GM23338 (cell line): Measurements from ENCODE around the gene BRSK2.

Experiments
- CREB1 ChIP-seq: fragments of 250-450 bp; sonication (Bioruptor Pico); IDR thresholded peaks from 2 replicates; pipeline ENCODE4 v1.5.0; 2020; ENCODE audit warnings: low read depth, mild to moderate bottlenecking, moderate library complexity
- EZH2 ChIP-seq: fragments of 200-600 bp; sonication (generic); IDR thresholded peaks from one replicate; pipeline ENCODE4 v1.8.0; 2017; ENCODE audit warnings: antibody characterized with exemption, mild to moderate bottlenecking, low read depth; ENCODE audit not compliant: unreplicated experiment
- EZH2phosphoT487 ChIP-seq: fragments of 200-600 bp; sonication (generic); IDR thresholded peaks from one replicate; pipeline ENCODE4 v1.8.1; 2018; ENCODE audit warnings: antibody characterized with exemption; ENCODE audit not compliant: unreplicated experiment
- JUNB ChIP-seq: IDR thresholded peaks from one replicate; pipeline ENCODE4 v1.6.1; 2016; ENCODE audit warnings: antibody characterized with exemption; ENCODE audit not compliant: unreplicated experiment
- POLR2AphosphoS5 ChIP-seq: IDR thresholded peaks from 2 replicates; pipeline ENCODE4 v1.6.1; 2016; ENCODE audit warnings: antibody characterized with exemption, low read depth
- TF ChIP-seq, protein P1 (sequence below), 2 experiments: fragments of 200-600 bp in 1 of 2; sonication (generic) in 1 of 2; conservative IDR thresholded peaks; 2 replicates each; pipeline versions ENCODE4 v1.5.1 to v1.6.1; 2016 to 2017; ENCODE audit warnings: antibody characterized with exemption in 2 of 2, low read depth in 2 of 2, mild to moderate bottlenecking in 2 of 2, moderate library complexity in 1 of 2
- TF ChIP-seq, protein P2 (sequence below): IDR thresholded peaks from one replicate; pipeline ENCODE4 v1.6.1; 2018; ENCODE audit warnings: antibody characterized with exemption; ENCODE audit not compliant: unreplicated experiment
- TF ChIP-seq, protein P3 (sequence below): fragments of 250-450 bp; sonication (Bioruptor Pico); IDR thresholded peaks from 2 replicates; pipeline ENCODE4 v1.5.0; 2020; ENCODE audit warnings: mild to moderate bottlenecking, moderate library complexity
- TF ChIP-seq, protein P4 (sequence below): IDR thresholded peaks from 2 replicates; pipeline ENCODE4 v1.6.1; 2016; ENCODE audit warnings: antibody characterized with exemption

DNA sequence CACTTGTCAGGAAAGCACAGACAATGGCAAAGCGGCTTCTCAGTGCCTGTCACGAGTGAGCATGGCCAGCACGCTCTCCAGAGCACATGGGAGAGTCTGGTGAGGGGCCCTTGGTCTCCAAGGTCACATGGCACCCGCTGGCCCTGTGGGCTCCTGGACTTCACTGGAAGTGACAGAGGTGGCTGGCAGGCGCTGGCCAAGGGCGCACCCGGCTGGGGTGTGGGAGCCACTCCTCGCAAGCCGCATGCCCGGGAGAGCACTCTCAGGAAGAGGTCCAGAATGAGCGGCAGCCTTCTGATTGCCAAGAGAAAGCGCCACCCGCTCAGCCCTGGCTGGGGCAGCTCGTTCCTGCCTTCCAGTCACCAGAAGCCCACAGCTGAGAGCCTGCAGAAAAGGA lies 114.0 kb downstream of the BRSK2 start:
- TF ChIP-seq, protein P1, sequence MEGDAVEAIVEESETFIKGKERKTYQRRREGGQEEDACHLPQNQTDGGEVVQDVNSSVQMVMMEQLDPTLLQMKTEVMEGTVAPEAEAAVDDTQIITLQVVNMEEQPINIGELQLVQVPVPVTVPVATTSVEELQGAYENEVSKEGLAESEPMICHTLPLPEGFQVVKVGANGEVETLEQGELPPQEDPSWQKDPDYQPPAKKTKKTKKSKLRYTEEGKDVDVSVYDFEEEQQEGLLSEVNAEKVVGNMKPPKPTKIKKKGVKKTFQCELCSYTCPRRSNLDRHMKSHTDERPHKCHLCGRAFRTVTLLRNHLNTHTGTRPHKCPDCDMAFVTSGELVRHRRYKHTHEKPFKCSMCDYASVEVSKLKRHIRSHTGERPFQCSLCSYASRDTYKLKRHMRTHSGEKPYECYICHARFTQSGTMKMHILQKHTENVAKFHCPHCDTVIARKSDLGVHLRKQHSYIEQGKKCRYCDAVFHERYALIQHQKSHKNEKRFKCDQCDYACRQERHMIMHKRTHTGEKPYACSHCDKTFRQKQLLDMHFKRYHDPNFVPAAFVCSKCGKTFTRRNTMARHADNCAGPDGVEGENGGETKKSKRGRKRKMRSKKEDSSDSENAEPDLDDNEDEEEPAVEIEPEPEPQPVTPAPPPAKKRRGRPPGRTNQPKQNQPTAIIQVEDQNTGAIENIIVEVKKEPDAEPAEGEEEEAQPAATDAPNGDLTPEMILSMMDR (conservative IDR thresholded peaks at IDR 0.05; ENCODE audit: low read depth in 2 of 2): no peak
- TF ChIP-seq POLR2AphosphoS5 (no peak), JUNB (no peak), EZH2 (no peak), EZH2phosphoT487 (no peak), CREB1 (CRISPR knock-in tag) (no peak)
- TF ChIP-seq, protein P2, sequence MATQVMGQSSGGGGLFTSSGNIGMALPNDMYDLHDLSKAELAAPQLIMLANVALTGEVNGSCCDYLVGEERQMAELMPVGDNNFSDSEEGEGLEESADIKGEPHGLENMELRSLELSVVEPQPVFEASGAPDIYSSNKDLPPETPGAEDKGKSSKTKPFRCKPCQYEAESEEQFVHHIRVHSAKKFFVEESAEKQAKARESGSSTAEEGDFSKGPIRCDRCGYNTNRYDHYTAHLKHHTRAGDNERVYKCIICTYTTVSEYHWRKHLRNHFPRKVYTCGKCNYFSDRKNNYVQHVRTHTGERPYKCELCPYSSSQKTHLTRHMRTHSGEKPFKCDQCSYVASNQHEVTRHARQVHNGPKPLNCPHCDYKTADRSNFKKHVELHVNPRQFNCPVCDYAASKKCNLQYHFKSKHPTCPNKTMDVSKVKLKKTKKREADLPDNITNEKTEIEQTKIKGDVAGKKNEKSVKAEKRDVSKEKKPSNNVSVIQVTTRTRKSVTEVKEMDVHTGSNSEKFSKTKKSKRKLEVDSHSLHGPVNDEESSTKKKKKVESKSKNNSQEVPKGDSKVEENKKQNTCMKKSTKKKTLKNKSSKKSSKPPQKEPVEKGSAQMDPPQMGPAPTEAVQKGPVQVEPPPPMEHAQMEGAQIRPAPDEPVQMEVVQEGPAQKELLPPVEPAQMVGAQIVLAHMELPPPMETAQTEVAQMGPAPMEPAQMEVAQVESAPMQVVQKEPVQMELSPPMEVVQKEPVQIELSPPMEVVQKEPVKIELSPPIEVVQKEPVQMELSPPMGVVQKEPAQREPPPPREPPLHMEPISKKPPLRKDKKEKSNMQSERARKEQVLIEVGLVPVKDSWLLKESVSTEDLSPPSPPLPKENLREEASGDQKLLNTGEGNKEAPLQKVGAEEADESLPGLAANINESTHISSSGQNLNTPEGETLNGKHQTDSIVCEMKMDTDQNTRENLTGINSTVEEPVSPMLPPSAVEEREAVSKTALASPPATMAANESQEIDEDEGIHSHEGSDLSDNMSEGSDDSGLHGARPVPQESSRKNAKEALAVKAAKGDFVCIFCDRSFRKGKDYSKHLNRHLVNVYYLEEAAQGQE: no peak
- TF ChIP-seq, protein P3, sequence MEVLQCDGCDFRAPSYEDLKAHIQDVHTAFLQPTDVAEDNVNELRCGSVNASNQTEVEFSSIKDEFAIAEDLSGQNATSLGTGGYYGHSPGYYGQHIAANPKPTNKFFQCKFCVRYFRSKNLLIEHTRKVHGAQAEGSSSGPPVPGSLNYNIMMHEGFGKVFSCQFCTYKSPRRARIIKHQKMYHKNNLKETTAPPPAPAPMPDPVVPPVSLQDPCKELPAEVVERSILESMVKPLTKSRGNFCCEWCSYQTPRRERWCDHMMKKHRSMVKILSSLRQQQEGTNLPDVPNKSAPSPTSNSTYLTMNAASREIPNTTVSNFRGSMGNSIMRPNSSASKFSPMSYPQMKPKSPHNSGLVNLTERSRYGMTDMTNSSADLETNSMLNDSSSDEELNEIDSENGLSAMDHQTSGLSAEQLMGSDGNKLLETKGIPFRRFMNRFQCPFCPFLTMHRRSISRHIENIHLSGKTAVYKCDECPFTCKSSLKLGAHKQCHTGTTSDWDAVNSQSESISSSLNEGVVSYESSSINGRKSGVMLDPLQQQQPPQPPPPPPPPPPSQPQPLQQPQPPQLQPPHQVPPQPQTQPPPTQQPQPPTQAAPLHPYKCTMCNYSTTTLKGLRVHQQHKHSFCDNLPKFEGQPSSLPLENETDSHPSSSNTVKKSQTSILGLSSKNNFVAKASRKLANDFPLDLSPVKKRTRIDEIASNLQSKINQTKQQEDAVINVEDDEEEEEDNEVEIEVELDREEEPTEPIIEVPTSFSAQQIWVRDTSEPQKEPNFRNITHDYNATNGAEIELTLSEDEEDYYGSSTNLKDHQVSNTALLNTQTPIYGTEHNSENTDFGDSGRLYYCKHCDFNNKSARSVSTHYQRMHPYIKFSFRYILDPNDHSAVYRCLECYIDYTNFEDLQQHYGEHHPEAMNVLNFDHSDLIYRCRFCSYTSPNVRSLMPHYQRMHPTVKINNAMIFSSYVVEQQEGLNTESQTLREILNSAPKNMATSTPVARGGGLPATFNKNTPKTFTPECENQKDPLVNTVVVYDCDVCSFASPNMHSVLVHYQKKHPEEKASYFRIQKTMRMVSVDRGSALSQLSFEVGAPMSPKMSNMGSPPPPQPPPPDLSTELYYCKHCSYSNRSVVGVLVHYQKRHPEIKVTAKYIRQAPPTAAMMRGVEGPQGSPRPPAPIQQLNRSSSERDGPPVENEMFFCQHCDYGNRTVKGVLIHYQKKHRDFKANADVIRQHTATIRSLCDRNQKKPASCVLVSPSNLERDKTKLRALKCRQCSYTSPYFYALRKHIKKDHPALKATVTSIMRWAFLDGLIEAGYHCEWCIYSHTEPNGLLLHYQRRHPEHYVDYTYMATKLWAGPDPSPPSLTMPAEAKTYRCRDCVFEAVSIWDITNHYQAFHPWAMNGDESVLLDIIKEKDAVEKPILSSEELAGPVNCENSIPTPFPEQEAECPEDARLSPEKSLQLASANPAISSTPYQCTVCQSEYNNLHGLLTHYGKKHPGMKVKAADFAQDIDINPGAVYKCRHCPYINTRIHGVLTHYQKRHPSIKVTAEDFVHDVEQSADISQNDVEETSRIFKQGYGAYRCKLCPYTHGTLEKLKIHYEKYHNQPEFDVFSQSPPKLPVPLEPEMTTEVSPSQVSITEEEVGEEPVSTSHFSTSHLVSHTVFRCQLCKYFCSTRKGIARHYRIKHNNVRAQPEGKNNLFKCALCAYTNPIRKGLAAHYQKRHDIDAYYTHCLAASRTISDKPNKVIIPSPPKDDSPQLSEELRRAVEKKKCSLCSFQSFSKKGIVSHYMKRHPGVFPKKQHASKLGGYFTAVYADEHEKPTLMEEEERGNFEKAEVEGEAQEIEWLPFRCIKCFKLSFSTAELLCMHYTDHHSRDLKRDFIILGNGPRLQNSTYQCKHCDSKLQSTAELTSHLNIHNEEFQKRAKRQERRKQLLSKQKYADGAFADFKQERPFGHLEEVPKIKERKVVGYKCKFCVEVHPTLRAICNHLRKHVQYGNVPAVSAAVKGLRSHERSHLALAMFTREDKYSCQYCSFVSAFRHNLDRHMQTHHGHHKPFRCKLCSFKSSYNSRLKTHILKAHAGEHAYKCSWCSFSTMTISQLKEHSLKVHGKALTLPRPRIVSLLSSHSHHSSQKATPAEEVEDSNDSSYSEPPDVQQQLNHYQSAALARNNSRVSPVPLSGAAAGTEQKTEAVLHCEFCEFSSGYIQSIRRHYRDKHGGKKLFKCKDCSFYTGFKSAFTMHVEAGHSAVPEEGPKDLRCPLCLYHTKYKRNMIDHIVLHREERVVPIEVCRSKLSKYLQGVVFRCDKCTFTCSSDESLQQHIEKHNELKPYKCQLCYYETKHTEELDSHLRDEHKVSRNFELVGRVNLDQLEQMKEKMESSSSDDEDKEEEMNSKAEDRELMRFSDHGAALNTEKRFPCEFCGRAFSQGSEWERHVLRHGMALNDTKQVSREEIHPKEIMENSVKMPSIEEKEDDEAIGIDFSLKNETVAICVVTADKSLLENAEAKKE (CRISPR knock-in tag): no peak
- TF ChIP-seq, protein P4, sequence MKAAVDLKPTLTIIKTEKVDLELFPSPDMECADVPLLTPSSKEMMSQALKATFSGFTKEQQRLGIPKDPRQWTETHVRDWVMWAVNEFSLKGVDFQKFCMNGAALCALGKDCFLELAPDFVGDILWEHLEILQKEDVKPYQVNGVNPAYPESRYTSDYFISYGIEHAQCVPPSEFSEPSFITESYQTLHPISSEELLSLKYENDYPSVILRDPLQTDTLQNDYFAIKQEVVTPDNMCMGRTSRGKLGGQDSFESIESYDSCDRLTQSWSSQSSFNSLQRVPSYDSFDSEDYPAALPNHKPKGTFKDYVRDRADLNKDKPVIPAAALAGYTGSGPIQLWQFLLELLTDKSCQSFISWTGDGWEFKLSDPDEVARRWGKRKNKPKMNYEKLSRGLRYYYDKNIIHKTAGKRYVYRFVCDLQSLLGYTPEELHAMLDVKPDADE: no peak
